ENCODE results near the gene VWA8. TPM values are rescaled to one million over a fixed set of nuclear protein-coding genes. Genes with fewer than 3 reads are reported as not detected.

The VWA8 gene
- total and polyA plus RNA-seq, 4 donors = 7.1 to 50.3 (median 12.4) TPM

- DNase-seq (ENCODE audit: low spot score) = no peak
- WGBS = 86% methylated on average over 14 of the region's 14 CpGs
- no peaks in the 10 kb centered on the region for H3K27me3 ChIP-seq (ENCODE audit: control insufficient read depth in 4 of 4, insufficient read depth in 4 of 4, low read length in 3 of 4)
- no peak for TF ChIP-seq NR2F2 (IDR thresholded peaks at IDR 0.05)
- no peak for TF ChIP-seq HNF4A (conservative IDR thresholded peaks at IDR 0.05)
- no peak for TF ChIP-seq TAF1 (conservative IDR thresholded peaks at IDR 0.05)
- no peak for TF ChIP-seq GABPA (IDR thresholded peaks at IDR 0.05 in 1 of 2, conservative IDR thresholded peaks at IDR 0.05 in 1 of 2)
- no peak for TF ChIP-seq CTCF (IDR thresholded peaks at IDR 0.05; ENCODE audit: low read depth, low read length, missing input control)
- no peak for TF ChIP-seq MAX (IDR thresholded peaks at IDR 0.05)
- no peak for TF ChIP-seq RXRA (IDR thresholded peaks at IDR 0.05)
- TF ChIP-seq HNF4G (IDR thresholded peaks at IDR 0.05) = no peak
- no peak overlapping the region for H3K9ac ChIP-seq (ENCODE audit: low read depth in 1 of 2, low read length in 2 of 2)
- no peaks in the 10 kb centered on the region for H3K36me3 ChIP-seq (ENCODE audit: control insufficient read depth in 4 of 4, insufficient read depth in 3 of 4, low read depth in 1 of 4, low read length in 3 of 4)
- no peak overlapping the region for H3K27ac ChIP-seq (ENCODE audit: low read depth in 1 of 2, low read length in 2 of 2)
- H3K9me3 ChIP-seq (ENCODE audit: control insufficient read depth in 4 of 4, low read length in 3 of 4) = no peaks in the 10 kb centered on the region
- H3K4me1 ChIP-seq (ENCODE audit: control insufficient read depth in 4 of 4, insufficient read depth in 4 of 4, low read length in 3 of 4) = no peaks in the 10 kb centered on the region
- no peak overlapping the region for H3K4me3 ChIP-seq (ENCODE audit: low read depth in 1 of 3, low read length in 3 of 3)
Observed at GRCh38 chr13:41546372-41547190, 414.3 kb downstream of the VWA8 start.

- no peaks in the 10 kb centered on the region for H3K36me3 ChIP-seq (ENCODE audit: control insufficient read depth in 4 of 4, insufficient read depth in 3 of 4, low read depth in 1 of 4, low read length in 3 of 4)
- no peaks in the 10 kb centered on the region for H3K9me3 ChIP-seq (ENCODE audit: control insufficient read depth in 4 of 4, low read length in 3 of 4)
- no peak for TF ChIP-seq RXRA (IDR thresholded peaks at IDR 0.05)
- no peak for TF ChIP-seq MAX (IDR thresholded peaks at IDR 0.05)
- no peak for TF ChIP-seq JUND (IDR thresholded peaks at IDR 0.05)
- TF ChIP-seq REST (IDR thresholded peaks at IDR 0.05) = no peak
- no peak for TF ChIP-seq FOXA1 (IDR thresholded peaks at IDR 0.05)
- no peak for TF ChIP-seq HNF4G (IDR thresholded peaks at IDR 0.05)
- TF ChIP-seq EGR1 (IDR thresholded peaks at IDR 0.05; ENCODE audit: low read depth in 2 of 2) = no peak
- no peak for TF ChIP-seq RAD21 (IDR thresholded peaks at IDR 0.05)
- H3K27me3 ChIP-seq (ENCODE audit: control insufficient read depth in 4 of 4, insufficient read depth in 4 of 4, low read length in 3 of 4) = no peaks in the 10 kb centered on the region
- WGBS = 57% methylated on average over 3 of the region's 3 CpGs
- H3K4me3 ChIP-seq (ENCODE audit: low read depth in 1 of 3, low read length in 3 of 3) = no peak overlapping the region
- no peaks in the 10 kb centered on the region for H3K4me1 ChIP-seq (ENCODE audit: control insufficient read depth in 4 of 4, insufficient read depth in 4 of 4, low read length in 3 of 4)
- no peak for DNase-seq (ENCODE audit: low spot score)
- no peak overlapping the region for H3K9ac ChIP-seq (ENCODE audit: low read depth in 1 of 2, low read length in 2 of 2)
- H3K27ac ChIP-seq (ENCODE audit: low read depth in 1 of 2, low read length in 2 of 2) = no peak overlapping the region
Observed at GRCh38 chr13:41545432-41545707, 415.5 kb downstream of the VWA8 start.
